Body of pancreas (tissue), 4 donors: ENCODE measurements around the gene REC114. TPM values are rescaled to one million over a fixed set of nuclear protein-coding genes. Genes with fewer than 3 reads are reported as not detected.

Experiments used
- ATAC-seq: fragments of 150-250 bp; one replicate; pipeline ENCODE4 v1.9.1; 2016
- DNase-seq, 4 donors: peaks; one replicate each; pipeline ENCODE4 v3.0.0-alpha.2; 2019
- H3K27ac ChIP-seq, 4 donors: fragments of 200-600 bp; sonication (generic); 1 replicate in 3 of 4; 2 replicates in 1 of 4; pipeline versions ENCODE4 v1.5.1 to v1.6.1; 2016 to 2019; ENCODE audit warnings: mild to moderate bottlenecking in 1 of 4, mixed read lengths in 1 of 4, moderate library complexity in 1 of 4
- H3K27me3 ChIP-seq, 2 donors: fragments of 200-600 bp; sonication (generic); one replicate each; pipeline ENCODE4 v1.6.0; 2016; ENCODE audit warnings: mild to moderate bottlenecking in 1 of 2
- H3K36me3 ChIP-seq, 2 donors: fragments of 200-600 bp; sonication (generic); replicated peaks in 1 of 2; 2 replicates each; pipeline ENCODE4 v1.5.1; 2016; ENCODE audit warnings: low read depth in 2 of 2; ENCODE audit not compliant: insufficient read depth in 1 of 2
- H3K4me1 ChIP-seq: fragments of 200-600 bp; sonication (generic); one replicate; pipeline ENCODE4 v1.6.0; 2016
- H3K4me3 ChIP-seq, 2 donors: fragments of 200-600 bp; sonication (generic); 1 replicate in 1 of 2; 2 replicates in 1 of 2; pipeline ENCODE4 v1.5.1; 2016 to 2019
- H3K9me3 ChIP-seq, 3 donors: fragments of 200-600 bp; sonication (generic); 1 replicate in 2 of 3; 2 replicates in 1 of 3; pipeline ENCODE4 v1.5.1; 2016
- POLR2A ChIP-seq, 3 donors: fragments of 450-650 bp; IDR thresholded peaks; one replicate each; pipeline ENCODE4 v1.6.1; 2016; ENCODE audit warnings: antibody characterized with exemption in 3 of 3, mild to moderate bottlenecking in 2 of 3
- WGBS, 2 donors: methylation state at CpG; one replicate each; pipeline ENCODE4 v1.1.5; 2017; 5-methylcytosine and 5-hydroxymethylcytosine counted together
- intact Hi-C: fragments of 100-400 bp; cut with DNase I; formaldehyde crosslinking; loops from one replicate; pipeline ENCODE4 v1.15.1; 2023
- total RNA-seq, 2 donors: library from RNA; depleted of rRNA; stranded (reverse); fragments of >200 nt; gene quantifications; one replicate each; pipeline ENCODE4 v1.1.0, GENCODE V29; 2016
- TF ChIP-seq, protein P1 (sequence below), 7 experiments: fragments of 450-650 bp in 4 of 7; fragments of 200-600 bp in 3 of 7; sonication (generic) in 3 of 7; IDR thresholded peaks; one replicate each; pipeline ENCODE4 v1.5.1; 2016 to 2019; ENCODE audit warnings: antibody characterized with exemption in 7 of 7

The REC114 gene
- total RNA-seq, 2 donors from 2014 or later: not detected

DNA sequence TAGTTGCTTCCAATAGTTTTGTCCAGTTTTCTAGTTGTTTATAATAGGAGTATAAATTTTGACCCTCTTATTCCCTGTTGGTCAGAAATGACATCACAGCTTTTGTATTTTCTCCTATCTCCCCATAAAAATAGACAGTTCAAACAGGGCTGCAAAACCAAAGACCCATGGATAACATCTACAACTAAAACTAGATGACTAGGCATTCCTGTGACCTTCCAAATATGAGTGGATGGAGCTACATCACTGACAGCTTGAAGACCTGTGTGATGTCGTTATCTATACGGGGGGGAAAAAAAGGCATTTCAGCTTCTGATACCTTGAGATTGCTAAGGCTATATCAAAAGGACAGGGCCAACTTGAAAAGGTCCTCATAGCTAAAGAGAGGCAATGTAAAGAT lies 84.6 kb downstream of the REC114 start:
- Histone ChIP-seq H3K9me3 (no peaks in the 10 kb centered on the region), H3K4me3 (no peak overlapping the region), H3K36me3 (no peaks in the 10 kb centered on the region), H3K27ac (no peak overlapping the region), H3K27me3 (no peaks in the 10 kb centered on the region), H3K4me1 (no peaks in the 10 kb centered on the region)
- DNase-seq (no peak), ATAC-seq (no peak)
- TF ChIP-seq, protein P1, sequence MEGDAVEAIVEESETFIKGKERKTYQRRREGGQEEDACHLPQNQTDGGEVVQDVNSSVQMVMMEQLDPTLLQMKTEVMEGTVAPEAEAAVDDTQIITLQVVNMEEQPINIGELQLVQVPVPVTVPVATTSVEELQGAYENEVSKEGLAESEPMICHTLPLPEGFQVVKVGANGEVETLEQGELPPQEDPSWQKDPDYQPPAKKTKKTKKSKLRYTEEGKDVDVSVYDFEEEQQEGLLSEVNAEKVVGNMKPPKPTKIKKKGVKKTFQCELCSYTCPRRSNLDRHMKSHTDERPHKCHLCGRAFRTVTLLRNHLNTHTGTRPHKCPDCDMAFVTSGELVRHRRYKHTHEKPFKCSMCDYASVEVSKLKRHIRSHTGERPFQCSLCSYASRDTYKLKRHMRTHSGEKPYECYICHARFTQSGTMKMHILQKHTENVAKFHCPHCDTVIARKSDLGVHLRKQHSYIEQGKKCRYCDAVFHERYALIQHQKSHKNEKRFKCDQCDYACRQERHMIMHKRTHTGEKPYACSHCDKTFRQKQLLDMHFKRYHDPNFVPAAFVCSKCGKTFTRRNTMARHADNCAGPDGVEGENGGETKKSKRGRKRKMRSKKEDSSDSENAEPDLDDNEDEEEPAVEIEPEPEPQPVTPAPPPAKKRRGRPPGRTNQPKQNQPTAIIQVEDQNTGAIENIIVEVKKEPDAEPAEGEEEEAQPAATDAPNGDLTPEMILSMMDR (IDR thresholded peaks at IDR 0.05): no peak
- no peak for TF ChIP-seq POLR2A (IDR thresholded peaks at IDR 0.05)
- intact Hi-C loops: no loop called here
- WGBS, 2 donors: 93 to 96% methylated on average over 2 of the region's 2 CpGs

DNA sequence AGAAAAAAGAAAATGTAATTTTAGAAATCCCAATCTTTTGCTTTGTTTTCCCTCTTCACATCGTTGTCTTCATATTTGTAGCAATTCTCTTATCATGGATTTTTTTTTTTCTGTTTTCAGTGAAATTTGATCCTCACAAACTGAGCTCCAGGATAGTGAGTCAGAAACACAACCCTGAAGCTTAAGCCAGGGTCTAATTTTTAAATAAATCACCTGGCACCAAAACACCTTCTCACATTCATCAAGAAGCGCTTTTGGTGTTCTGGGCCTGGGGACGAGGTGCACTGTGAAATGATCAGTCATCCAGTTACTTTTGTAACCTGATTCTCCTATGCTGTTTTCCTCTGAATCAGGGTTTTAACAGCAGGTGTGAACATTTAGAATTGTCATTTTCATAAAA lies 87.7 kb downstream of the REC114 start:
- ATAC-seq (no peak), DNase-seq (no peak)
- Histone ChIP-seq H3K36me3 (no peaks in the 10 kb centered on the region), H3K4me1 (no peaks in the 10 kb centered on the region), H3K4me3 (no peak overlapping the region), H3K27ac (no peak overlapping the region), H3K27me3 (no peaks in the 10 kb centered on the region), H3K9me3 (no peaks in the 10 kb centered on the region)
- no peak for TF ChIP-seq POLR2A (IDR thresholded peaks at IDR 0.05)
- TF ChIP-seq, protein P1 (IDR thresholded peaks at IDR 0.05): no peak
- 58 to 61% methylated on average over 3 of the region's 3 CpGs for WGBS, 2 donors
- intact Hi-C loops: no loop called here

DNA sequence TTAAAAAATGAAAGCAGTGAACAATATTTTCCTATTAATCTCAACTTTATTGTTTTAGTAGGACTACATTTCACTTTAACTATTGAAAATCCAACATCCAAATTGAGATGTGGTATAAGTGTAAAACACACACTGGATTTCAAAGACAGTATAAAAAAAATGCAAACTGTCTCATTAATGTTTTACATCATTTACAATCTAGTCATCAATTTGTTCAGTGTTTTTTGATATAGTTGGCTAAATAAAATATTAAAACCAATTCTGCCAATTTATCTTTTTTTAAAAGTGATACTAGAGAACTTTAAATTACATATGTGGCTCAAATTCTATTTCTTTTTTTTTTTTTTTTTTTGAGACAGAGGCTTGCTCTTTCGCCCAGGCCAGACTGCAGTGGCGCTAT lies 95.2 kb downstream of the REC114 start:
- no peaks in the 10 kb centered on the region for H3K27me3 ChIP-seq
- H3K27ac ChIP-seq: no peak overlapping the region
- no peak overlapping the region for H3K4me3 ChIP-seq
- no peaks in the 10 kb centered on the region for H3K9me3 ChIP-seq
- ATAC-seq: no peak
- H3K4me1 ChIP-seq: no peaks in the 10 kb centered on the region
- 89% methylated on average over 2 of the region's 2 CpGs for WGBS, 2 donors
- TF ChIP-seq POLR2A (IDR thresholded peaks at IDR 0.05): no peak
- TF ChIP-seq, protein P1 (IDR thresholded peaks at IDR 0.05): no peak
- intact Hi-C loops: no loop called here
- no peak for DNase-seq
- H3K36me3 ChIP-seq: no peaks in the 10 kb centered on the region

DNA sequence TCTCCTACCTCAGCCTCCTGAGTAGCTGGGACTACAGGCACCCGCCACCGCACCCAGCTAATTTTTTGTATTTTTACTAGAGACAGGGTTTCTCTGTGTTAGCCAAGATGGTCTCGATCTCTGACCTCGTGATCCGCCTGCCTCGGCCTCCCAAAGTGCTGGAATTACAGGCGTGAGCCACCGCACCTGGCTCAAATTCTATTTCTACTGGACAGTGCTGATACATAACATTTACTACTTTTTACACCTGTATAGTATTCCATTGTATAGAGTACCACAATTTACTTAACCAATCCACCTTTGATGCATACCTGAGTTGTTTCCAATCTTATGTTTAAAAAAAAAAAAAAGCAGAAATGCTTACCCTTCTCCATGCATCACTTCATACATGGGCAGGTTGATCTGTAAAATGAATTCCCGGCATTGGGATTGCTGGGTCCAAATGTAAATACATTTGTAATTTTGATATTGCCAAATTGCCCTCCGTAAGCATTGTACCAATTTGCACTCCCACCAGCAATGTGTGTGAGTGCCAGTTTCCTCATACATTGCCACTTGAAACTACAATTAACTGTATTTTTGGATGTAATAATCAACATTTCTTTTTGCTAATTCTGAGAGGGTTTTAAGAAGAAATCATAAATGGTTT lies 95.7 kb downstream of the REC114 start:
- intact Hi-C loops: no loop called here
- no peaks in the 10 kb centered on the region for H3K27me3 ChIP-seq
- no peak for TF ChIP-seq POLR2A (IDR thresholded peaks at IDR 0.05)
- TF ChIP-seq, protein P1 (IDR thresholded peaks at IDR 0.05): no peak
- DNase-seq: no peak
- H3K9me3 ChIP-seq: no peaks in the 10 kb centered on the region
- no peak overlapping the region for H3K4me3 ChIP-seq
- WGBS, 2 donors: 96 to 98% methylated on average over 10 of the region's 10 CpGs
- no peaks in the 10 kb centered on the region for H3K36me3 ChIP-seq
- H3K27ac ChIP-seq: no peak overlapping the region
- no peak for ATAC-seq
- H3K4me1 ChIP-seq: no peaks in the 10 kb centered on the region
